ENCODE measurements around the gene RPL38. TPM values are rescaled to one million over a fixed set of nuclear protein-coding genes. Genes with fewer than 3 reads are reported as not detected.

RPL38 gene
- total and polyA plus RNA-seq, 2 experiments from 2014 or later, result 115 to 999 TPM

- H3K4me1 ChIP-seq (ENCODE audit: low read depth), result no peaks in the 10 kb centered on the region
- H3K27me3 ChIP-seq, result no peaks in the 10 kb centered on the region
- H3K9me3 ChIP-seq (ENCODE audit: low read depth), result no peaks in the 10 kb centered on the region
- no peak for TF ChIP-seq CTCF (IDR thresholded peaks at IDR 0.05; ENCODE audit: low read depth, low read length)
- no peak overlapping the region for H3K4me3 ChIP-seq
- no peaks in the 10 kb centered on the region for H3K36me3 ChIP-seq
- peak in 1 of 2 donors; percentile 56 for DNase-seq (ENCODE audit: low read depth in 1 of 2, low spot score in 1 of 2)
- H3K27ac ChIP-seq, result no peak overlapping the region
Observed at GRCh38 chr17:74218436-74218835, 15.0 kb downstream of the RPL38 start.

DNA sequence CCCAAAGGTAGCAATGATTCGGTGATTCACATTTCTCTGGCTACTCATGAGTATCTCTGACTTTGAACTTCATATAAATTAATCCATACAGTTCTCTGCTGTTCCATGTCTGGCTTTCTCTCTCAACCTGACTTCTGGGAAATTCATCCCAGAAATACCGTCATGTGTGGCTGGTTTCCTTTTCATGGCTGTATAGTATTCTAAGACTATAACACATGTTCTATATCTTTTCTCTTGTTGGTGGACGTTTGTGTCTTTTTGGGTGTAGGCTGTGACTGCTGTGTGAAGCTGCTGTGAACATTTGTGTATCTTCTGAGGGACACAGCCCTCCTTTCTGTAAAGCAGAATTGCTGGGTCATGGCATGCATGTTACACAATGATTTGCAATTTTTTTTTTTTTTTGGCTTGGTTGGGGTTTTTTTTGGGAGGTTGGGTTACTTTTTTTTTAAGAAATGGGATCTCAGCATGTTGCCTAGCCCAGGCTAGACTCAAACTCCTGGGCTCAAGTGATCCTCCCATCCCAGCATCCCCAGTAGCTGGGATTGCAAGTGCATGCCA is 16.2 kb downstream of the RPL38 start:
- TF ChIP-seq CTCF (IDR thresholded peaks at IDR 0.05; ENCODE audit: low read depth, low read length), result no peak
- no peak overlapping the region for H3K4me3 ChIP-seq
- no peak for DNase-seq (ENCODE audit: low read depth in 1 of 2, low spot score in 1 of 2)
- no peak overlapping the region for H3K27ac ChIP-seq
- no peaks in the 10 kb centered on the region for H3K4me1 ChIP-seq (ENCODE audit: low read depth)
- no peaks in the 10 kb centered on the region for H3K36me3 ChIP-seq
- H3K9me3 ChIP-seq (ENCODE audit: low read depth), result no peaks in the 10 kb centered on the region
- H3K27me3 ChIP-seq, result no peaks in the 10 kb centered on the region

- no peaks in the 10 kb centered on the region for H3K27me3 ChIP-seq
- DNase-seq (ENCODE audit: low read depth in 1 of 2, low spot score in 1 of 2), result no peak
- no peak for TF ChIP-seq CTCF (IDR thresholded peaks at IDR 0.05; ENCODE audit: low read depth, low read length)
- no peak overlapping the region for H3K4me3 ChIP-seq
- H3K4me1 ChIP-seq (ENCODE audit: low read depth), result no peaks in the 10 kb centered on the region
- H3K27ac ChIP-seq, result no peak overlapping the region
- H3K36me3 ChIP-seq, result no peaks in the 10 kb centered on the region
- no peaks in the 10 kb centered on the region for H3K9me3 ChIP-seq (ENCODE audit: low read depth)
Observed at GRCh38 chr17:74220219-74220618, 16.7 kb downstream of the RPL38 start.

DNA sequence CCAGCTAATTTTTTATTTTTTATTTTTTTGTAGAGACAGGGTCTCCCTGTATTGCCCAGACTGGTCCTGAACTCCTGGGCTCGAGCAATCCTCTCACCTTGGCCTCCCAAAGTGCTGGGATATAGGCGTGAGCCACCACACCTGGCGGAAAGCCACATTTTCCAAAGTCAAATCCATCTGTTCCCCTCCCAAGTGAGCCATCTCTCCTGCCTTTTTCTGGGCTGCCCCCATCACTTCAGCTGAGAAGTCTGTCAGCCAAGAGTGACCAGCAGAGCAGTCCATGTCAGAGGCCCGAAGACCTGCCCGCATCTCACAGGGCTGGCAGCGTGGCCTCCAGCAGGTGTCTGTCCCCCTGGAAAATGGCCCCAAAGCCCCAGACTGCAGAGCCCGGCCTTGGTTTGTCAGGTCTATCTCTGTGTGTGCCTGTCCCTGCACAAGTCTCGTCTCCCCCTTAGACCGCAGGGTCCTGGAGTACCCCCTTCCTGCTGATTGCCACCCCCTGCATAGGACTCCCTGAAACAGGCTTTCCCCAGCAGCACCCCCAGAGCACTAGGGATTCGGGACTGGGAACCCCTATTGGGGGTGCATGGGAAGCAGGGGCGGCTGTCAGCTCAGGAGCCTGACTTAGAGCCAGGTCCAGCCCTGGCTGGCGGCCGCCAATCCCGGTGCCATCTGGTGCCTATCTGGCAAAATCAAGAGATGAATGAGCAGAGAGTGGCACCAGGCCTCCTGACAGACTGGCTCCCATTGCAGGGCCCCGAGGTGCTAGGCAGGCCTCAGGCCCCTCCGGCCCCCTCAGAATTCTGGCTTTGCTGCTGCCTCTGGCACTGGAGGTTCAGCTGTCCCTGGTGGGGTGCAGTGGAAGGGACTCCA is 17.7 kb downstream of the RPL38 start:
- Histone ChIP-seq H3K4me1 (ENCODE audit: low read depth) (no peaks in the 10 kb centered on the region), H3K27ac (no peak overlapping the region), H3K36me3 (no peaks in the 10 kb centered on the region), H3K27me3 (no peaks in the 10 kb centered on the region), H3K9me3 (ENCODE audit: low read depth) (no peaks in the 10 kb centered on the region), H3K4me3 (no peak overlapping the region)
- DNase-seq (ENCODE audit: low read depth in 1 of 2, low spot score in 1 of 2), result no peak
- no peak for TF ChIP-seq CTCF (IDR thresholded peaks at IDR 0.05; ENCODE audit: low read depth, low read length)

- H3K4me1 ChIP-seq (ENCODE audit: low read depth), result no peaks in the 10 kb centered on the region
- DNase-seq (ENCODE audit: low read depth in 1 of 2, low spot score in 1 of 2), result no peak
- no peaks in the 10 kb centered on the region for H3K36me3 ChIP-seq
- H3K27ac ChIP-seq, result no peak overlapping the region
- TF ChIP-seq CTCF (IDR thresholded peaks at IDR 0.05; ENCODE audit: low read depth, low read length), result no peak
- no peak overlapping the region for H3K4me3 ChIP-seq
- H3K9me3 ChIP-seq (ENCODE audit: low read depth), result no peaks in the 10 kb centered on the region
- no peaks in the 10 kb centered on the region for H3K27me3 ChIP-seq
Observed at GRCh38 chr17:74222399-74222798, 18.9 kb downstream of the RPL38 start.
